ENCODE results near the gene TMEM109.

TMEM109 gene

GRCh38 chr11:60970890-60971289 lies 56.9 kb downstream of the TMEM109 start:
- no peak for DNase-seq (ENCODE audit: low read depth in 2 of 2)

- no peak for DNase-seq (ENCODE audit: low read depth in 2 of 2)
These were observed 57.6 kb downstream of the TMEM109 start, which contains the start of gene CD6 for GRCh38 chr11:60971520-60971919. CD6 (plus strand) TSS chr11:60971680; CDS start chr11:60971866, 186 bp downstream.

DNA sequence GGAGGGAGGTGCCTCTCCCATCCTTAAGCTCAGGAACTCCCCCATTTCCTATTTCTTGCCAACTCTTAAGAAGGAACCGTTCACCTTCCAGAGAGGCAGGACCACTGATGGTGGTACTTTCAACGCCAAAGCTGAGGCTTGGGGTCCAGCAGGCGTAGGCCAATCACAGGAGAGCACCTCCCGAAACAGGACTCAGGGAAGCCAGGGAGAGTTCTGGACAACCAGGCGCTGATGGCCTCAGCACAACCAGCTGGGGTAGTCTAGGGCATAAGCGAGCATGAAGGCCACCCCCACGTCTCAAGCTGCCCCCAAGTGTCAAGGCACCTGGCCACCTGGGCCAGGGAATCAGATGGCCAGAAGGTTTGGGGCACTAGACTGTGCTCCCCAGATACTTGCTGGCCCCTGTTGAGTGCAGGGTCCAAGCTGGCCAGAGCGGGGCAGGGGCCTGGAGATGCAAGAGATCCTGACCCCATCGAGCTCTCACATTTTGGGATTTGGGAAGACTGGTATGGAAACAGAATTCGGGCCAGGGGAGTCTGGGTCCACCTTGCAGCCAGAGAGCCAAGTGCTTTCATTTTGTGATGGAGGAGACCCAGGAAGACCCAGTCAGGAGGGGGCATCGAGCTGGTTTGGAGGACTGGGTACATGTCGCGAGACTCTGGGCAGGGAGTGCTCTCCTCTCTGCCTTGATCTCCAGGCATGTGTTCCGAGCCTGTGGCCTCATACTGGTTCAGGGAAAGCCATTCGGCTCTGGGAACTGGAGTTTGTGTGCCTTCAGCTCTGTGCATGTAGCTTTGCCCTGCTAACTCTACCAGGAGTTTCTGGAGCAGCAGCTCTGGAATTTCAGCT lies 58.4 kb downstream of the TMEM109 start:
- no peak for DNase-seq (ENCODE audit: low read depth in 2 of 2)
